ENCODE results near the gene PTPRE.
"Not testable (repeated sequence)": the region's sequence is repeated elsewhere in the genome, so short reads cannot be mapped to it uniquely, and the experiment has no call there.

The PTPRE gene

DNA sequence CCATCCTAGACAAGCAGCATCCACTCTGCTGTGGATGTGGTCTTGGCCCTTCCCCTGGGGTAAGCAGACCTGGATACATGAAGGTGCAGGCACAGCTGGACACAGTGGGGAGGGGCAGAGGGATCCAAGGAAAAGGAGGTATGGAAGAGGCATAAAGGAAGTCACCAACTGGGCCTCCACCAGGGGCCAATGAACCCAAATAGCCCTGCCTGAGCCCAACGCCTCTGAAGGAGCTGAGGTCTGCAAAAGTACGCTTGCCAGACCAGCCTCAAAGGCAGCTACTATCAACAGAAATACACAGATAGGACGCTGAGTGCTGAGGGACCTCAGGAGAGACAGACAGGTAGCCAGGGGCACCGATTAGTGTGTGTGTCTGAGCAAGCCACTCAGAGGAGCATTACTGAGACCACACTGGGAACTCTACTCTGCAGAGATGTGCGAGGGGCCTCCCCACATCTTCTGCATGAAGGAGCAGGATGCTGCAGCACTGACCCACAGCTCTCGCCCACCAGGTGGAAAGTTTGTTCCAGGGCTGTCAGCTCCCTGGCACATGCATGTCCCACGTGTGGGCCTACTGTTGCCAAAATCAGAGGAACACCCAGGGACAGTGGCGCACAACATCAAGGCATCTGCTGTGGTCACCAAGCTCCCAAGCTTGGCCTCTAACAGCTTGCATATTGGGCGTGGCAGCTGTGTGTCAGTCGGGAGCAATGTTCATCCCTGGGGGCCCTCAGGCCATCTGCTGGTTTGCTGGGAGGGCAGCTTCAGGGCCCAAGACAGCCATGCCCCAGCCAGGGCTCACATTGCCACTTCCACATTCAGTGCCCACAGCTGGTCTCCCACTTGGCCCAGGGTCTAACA lies 179.3 kb downstream of the PTPRE start:
- DNase-seq = no peak

DNA sequence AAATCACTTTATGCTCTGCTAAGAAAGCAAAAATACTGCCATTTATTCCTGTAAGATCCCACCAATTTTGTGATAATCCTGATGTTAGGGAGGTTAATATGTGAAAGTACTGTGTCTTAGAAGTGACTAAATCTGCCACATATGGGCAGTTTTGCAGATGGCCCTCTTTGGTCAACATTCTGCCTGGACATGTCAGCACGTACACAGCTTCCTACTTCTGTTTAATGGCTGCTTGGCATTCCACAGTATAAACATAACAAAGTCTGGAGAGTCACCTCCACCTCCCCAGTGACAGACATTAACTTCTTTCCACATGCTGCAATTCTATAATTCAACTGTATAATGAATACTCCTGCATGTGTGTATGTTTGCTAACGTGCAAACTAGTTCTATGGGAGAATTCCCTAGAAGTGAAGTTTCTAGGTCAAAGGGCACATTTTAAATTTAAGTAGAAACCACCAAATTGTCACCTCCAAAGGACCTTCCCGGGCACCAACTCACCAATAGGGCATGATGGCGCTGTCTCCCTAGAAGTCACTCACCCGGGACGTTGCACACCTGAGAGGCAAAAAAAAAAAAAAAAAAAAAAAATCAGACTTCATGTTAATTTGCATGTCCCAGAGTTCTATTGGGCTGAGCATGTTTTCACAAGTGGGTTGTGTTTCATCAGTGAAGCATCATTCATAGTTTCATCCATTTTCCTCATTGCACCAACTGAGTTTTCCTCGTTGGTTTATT lies 180.4 kb downstream of the PTPRE start:
- no peak for DNase-seq

DNA sequence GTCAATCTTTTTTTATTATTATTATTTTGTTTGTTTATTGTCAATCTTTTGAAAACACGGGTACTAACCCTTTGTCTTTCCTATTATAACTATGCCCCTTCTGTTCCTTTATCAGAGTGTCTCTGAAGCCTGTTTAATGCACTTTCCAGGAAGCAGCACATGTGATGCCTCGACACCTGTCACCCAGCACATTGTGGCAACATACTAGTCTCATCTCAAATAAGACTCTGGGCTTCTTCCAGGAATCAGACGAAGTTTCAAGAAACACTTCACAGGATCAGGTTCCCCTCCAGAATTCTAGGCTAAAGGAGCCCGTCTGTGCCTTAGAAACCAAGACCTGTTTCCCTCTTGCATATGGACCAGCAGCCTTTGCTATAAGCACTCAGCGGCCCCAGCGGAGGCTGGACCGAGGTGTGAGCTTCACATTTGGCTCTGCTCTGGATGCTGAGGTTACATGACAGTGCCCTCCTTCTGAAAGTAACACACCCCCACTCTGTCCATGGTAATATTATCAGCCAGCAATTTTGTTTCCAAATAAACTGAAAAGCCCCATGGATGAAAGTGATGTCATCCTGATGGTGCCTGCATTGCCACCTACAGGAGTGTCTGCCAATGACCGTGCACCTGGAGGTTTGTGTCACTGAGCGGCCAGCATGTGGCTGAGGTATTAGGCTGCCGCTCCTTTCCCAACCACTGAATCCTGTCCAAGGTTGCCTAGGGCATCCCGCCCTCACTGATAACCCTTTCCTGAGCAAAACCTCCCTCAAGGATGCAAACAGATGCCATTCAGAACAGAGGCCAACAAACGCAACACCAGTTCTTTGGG lies 181.2 kb downstream of the PTPRE start:
- no peak for DNase-seq

DNA sequence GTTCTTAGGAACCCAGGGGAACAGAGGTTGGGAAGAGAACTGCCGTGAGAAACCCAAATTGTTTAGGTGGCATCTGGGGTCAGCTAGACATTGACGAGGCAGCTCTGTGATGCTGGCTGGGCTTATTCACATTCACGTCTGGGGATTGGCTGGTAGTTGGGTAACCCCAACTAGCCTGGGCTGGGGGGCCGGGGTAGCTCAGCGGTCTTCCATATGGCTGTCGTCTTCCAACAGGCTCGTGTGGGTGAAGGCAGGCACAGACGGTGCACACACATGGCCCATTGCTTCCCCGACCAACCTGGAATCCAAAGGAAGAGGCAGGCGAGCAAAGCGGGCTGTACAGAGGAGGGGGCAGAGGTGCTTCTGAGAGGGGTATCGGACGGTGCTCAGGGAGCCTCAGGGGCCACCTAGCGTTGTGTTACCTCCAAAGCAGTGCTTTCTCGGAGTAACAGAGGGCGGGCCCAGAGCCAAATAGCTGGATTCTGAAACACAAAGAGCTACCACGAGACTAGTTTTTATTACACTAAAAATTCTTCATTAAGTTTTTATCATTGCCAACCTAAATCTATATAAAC lies 184.8 kb downstream of the PTPRE start:
- DNase-seq = no peak

DNA sequence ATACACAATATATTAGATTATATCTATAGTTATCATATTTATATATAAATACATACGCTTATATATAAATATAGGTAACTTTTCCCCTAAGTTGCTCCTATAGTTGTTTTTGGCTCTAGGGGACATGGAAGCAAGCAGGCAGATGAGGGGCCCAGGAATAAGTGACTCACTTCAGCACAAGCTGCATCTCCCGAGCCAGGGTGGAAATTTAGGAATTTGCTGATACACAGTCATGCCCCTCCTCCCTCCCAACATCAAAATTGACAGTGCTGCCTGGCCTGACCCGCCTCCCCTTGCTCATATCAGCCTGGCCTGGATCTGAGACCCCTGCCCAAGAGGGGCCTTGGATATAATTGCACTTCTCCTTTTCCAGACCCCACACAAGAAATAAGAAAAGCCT lies 185.6 kb downstream of the PTPRE start:
- DNase-seq = no peak

DNA sequence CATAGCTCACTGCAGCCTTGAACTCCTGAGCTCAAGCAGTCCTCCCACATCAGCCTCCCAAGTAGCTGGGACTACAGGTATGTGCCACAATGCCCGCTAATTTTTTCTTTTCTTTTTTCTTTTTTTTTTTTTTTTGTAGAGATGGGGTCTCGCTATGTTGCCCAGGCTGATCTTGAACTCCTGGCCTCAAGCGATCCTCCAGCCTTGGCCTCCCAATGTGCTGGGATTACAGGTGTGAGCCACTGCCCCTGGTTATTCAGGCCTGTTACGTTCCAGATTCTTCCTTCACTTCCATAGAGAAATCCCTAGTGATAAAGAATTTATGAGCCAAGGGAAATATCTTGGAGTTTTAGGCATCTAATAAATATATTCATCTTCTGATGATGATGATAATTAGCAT lies 187.7 kb downstream of the PTPRE start:
- not testable (repeated sequence) for DNase-seq

DNA sequence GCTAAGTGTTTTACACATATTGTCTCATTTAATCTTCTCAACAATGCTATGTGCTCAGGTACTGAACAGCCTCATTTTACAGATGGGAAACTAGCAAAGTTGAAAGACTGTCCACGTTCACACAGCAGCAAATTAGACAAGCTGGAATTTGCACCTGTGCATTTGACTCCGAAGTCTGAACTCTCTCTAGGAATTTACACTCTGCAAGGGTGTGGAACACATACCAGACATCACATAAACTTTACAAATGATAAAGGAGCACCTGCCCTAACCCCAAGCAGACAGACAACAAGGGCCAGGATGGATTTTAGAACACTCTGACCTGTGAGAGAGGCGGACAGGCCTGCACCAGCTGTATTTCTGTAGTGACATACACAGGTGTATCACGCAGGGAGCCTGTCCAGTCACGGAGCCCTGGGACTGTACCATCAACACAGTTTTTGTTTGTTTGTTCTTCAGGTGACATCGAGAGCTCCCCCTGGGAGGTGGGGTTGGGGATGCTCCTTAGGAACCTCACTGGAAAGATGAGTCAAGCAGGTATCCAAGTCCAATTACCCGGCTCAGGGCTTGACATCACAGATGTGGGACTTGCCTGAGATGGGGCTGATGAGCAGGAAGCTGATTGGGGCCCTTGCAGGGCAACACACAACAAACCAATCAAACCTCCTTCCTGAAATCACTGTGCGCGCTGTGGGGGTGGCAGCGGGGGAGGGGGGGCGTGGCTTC lies 188.3 kb downstream of the PTPRE start:
- DNase-seq = no peak

DNA sequence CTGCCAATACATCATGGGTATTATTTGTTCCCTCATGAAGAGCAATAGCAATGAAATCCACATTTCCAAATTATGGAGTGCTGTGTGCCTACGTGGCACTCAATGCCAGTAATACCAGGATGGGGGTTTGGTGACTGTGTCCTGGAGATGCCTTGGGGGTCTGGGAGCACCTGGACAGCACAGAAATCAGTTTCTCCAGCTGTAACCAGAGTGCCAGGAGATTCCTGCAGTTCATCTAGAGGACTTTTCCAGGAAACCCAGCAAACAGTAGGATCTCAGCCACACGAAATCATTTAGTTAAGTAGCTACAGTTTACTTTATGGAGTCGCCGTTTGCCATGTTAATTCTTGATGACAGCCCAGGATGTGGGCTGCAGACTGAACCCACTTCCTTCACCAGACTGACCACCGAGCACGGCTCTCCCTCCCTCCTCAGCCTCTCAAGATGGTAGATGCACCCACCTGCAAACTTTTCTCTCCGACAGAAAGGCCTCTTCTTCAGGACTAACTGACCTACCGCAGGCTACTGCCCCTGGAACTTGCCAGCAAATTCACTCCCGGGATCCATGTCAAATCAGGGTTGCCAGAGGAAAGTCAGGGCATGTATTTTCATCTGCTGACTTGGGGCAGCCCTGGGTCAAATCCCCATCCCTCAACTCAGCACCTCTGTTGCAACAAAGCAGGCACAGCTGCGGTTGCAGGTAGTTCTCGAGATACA lies 189.0 kb downstream of the PTPRE start:
- no peak for DNase-seq

DNA sequence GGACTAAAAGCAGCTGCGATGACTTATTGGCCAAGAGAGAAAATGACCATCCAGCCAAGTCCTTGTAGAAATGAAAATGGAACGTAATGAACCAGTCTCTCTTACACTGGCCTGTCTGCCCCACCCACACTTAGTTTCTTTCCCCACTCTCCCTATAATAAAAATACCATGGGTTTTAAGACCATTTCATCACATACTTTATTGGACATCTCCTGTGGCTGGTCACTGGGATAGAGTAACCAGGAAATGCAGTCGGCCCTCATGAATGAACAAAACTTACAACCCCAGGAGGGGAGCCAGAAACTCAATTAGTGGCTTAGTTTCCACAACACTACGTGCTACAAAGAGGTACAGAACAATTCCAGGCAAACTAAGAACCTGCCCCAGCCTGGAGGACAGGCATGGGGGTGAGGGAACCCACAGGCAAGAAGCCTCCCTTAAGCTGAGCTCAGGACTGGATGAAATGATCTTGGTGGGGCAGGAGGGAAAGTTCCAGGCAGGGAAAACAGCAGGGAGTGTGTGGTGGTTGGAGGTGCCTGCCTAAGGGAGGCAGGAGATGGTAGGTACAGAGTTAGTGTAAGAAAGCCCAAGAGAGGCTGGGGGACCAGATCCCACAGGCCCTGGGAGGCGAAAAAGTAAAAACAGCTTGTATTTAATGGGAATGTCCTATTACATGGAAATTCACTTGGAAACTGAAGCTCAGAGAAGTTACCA lies 189.7 kb downstream of the PTPRE start:
- no peak for DNase-seq

DNA sequence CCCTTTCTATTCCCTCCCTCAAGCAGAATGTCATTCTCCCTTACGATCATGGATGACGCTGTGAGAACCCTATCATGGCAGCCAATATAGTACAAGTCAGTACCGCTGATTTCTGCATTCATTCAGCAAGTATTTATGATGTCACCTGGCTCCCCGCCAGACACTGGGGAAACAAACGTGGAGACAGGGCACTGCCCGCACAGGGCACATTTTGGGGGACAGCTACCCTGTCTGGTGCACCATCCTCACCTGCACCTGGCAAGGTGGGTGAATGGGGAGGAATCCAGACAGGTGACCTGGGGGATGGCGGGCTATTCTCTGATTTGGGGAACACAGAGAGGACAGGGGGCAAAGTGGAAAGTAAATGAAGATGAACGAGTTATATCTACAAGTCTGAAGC lies 190.9 kb downstream of the PTPRE start:
- no peak for DNase-seq

DNA sequence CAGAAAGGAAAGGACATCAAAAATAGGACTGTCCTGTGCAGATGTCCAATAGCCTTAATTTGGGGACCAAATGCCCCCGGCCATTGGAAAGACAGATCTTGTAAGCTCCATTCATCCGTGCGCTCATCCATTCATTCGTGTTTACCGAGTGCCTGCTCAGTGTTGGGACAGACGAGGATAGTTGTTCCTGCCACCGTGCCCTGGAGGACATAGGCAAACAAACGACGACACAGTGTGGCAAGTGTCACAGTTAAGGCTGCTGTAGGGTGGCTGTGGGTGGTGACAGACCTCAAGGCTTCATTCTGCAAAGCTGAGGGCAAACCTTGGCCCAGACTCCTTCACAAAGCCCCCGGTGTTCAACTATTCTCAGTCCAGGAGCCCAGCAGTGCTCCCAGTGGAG lies 191.7 kb downstream of the PTPRE start:
- DNase-seq = no peak

DNA sequence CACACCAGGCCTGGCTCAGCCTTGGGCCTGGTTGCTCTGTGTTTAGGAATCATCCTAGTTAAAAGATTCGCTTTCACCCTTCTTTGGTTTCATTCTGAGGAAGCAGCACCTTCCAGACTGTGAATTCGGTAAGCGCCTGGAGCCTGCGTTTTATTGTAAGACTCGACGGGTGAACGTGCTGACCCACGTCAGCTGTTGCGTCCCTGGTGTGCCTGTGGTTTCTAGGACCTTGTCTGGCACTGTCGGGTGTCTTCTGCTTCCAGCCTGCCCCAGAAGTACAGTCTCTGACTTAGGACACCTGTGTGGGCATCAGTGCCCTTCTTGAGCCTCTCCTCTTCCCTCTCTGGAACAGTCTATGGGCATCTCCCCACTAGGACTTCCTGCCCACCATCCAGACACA lies 193.0 kb downstream of the PTPRE start:
- DNase-seq = no peak

DNA sequence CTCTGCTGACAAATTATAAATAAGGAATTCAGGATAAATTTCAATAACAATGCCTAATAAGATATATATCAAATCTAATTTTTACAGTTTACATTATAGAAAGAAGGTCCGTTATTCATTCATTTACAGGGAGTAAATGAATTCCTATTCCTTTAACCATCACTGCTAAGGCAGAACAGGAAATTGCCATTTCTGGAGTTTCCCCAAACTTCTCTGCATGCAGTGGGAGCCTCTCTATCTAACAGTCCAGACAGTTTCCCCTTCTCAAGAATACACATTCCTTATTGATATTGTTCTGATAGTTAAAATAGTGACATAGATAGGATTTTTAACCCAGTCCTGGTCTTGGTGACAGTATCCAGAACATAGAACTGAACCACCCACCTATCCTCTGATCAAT lies 195.0 kb downstream of the PTPRE start:
- no peak for DNase-seq

DNA sequence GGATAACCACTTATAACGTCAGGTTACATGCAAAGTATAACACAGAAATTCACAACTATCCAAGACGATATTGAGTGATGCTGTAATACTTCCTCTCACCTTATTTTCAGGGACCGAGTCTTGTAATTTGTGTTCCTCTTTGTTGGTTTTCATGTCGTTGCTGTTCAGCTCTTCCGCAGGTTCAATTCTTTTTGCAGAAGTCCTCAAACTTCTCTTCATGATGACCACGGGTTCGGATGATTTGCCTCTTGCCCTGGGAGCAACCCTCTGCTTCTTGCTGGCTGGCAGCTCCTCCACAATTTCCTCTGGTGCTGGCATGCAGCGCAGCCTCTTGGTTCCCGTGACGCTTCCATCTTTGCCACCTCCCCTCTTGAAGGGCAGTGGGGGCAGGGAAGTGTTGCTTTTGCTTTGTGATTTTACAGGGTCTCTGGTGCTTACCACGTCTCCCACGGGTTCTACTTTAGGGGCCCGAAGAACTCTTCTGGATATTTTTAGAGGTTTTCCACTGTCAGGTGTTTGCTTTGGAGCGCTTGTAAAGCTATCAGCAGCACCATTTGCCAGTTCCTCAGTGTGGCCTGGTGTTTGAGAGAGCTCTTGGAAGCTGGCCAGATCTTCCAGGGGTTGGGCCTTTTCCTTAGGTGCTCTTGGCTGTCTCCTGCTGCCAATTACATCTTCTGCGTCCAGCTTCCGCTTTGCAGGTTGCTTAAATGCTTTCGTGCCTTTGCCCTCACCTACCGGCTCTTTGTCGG lies 195.8 kb downstream of the PTPRE start:
- no peak for DNase-seq

DNA sequence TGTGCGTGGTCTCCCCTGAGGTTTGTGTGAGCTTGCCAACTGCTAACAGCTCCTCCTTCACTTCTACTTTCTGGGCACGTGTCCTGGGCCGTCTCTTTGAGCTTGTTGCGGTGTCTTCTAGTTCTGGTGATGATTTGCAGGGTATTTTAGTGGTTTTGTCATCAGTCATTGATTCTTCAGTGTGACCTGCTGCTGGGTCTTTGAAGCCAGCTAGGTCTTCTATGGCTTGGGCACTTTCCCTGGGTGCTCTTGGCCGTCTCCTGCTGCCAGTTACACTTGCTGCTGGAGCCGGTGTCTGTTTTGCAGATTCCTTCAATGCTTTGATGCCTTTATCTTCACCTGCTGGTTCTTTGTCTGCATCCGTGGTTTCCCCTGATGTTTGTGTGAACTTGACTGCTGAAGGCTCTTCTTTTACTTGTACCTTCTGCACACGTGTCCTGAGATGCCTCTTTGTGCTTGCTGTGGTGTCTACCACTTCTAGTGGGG lies 196.4 kb downstream of the PTPRE start:
- no peak for DNase-seq

DNA sequence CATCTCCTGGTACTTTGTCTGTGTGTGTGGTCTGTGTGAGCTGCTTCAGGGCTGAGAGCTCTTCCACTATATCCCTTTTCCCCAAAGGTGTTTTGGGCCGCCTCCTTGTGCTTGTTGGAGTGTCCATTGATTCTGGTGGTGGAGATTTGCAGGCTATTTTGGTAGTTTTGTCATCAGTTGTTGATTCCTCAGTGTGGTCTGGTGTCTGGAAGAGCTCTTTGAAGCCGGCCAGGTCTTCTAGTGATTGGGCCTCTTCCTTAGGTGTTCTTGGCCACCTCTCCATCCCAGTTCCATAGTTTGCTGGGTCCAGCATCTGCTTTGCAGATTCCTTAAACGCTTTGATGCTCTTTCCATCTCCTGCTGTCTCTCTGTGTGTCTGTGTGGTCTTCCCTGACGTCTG lies 198.5 kb downstream of the PTPRE start:
- DNase-seq = no peak

DNA sequence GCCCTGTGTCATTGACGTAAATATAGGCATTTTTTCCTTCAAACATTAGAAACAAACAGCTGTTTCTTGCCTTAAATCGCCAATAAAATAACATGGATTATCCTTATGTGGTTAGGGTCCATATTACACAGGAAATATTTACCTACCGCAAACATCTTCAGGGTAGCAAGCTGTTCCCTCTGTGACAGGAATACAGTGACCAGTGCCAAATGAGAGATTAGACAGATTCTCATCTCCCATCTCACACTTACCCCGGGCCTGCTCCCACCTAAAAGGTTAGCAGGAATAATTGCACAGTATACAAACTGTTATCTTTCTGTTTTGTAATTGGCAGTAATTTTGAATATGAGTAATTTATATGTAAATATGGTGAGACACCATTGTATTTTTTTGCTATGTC lies 202.8 kb downstream of the PTPRE start:
- no peak for DNase-seq

DNA sequence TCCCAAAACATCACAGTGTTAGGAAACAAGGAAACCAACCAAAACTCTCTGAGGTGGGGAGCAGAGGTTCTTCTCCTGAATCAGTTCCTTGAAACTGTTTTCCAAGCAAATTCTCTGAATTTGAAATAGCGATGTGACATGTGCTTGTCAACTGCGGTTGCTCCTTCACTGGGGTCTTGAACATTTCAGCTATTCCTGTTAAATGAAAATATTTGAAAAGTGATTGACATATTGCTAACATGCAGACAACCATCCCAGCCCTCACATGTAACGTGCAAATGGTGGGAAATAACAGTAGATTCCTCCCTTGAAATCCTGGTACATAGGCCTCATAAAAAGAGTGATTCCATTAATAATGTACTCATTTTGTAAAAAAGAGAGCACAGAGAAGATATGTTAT lies 203.4 kb downstream of the PTPRE start:
- DNase-seq = no peak

DNA sequence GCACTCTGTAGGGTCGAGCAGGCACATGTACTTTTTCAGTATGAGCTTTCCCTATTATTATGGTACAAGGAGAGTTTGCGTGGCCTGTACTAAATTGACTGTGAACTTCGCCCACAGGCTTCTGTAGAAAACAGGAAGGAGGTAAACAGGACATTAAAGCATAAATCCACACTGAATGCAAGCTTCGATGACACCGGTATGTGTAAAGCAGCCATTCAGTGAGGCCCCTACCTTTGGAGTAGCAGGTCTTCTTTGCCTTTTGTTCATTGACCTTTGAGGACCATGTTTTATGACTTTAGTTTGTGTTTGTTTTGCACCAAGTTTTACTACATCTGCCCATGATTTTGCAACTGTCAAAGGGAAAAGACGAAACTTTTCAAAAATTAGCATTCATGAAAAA lies 204.8 kb downstream of the PTPRE start:
- no peak for DNase-seq

Measured in amygdala (tissue), 56 donors.